ENCODE results near the gene MBD6.

MBD6 gene

DNA sequence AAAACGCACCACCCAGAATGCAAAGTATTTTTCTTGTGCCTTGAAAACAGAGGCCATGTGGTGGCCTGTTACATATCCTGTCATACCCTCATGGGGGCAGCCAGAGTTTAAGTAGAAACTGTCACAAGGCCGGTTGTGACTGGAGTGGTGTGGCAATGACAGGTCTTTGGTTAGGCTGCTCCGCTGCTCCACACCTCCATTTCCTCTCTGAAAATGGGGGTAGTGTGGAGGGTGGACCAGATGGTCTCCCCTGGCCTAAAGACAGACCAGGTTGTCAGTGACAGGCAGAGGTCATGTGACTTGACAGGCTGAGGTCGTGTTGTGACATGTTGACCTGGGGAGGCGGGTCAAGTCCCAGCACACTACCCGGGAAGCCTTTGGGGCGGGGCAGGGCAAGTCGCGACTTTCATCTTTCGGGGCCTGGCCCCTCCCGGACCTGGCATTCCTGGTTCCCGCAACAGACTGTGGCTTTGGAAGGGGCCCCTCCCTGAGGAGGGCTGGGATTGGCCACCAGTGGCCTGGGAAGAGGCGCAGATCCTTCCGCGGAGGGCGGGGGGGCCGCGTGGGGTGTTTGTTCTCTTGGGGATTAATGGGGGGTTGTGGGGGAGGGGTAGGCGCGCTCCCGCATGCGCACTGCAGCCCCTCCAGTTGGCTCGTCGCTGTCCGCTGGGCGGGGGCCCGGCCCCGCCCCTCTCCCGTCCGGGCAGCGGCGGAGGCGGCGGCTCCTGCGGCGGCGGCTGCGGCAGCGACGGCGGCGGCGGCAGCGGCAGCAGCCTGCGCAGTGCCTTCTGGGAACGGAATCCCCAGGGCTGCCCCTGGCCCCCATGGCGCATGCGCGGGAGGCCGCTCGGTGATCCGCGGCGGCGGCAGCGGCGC, at the start of gene MBD6:
MBD6 (plus strand) TSS at position 814 of the 876 bp plus-strand sequence. CDS start 1,480 bp downstream, outside the sequence.
- peak; percentile 99 for DNase-seq (ENCODE audit: low spot score)

GRCh38 chr12:57473392-57473791, 49.2 kb upstream of the MBD6 start:
- no peak for DNase-seq (ENCODE audit: low spot score)

- DNase-seq (ENCODE audit: low spot score) = no peak
Measured at GRCh38 chr12:57473886-57474285, 48.7 kb upstream of the MBD6 start.

GRCh38 chr12:57474430-57474829, 48.2 kb upstream of the MBD6 start:
- DNase-seq (ENCODE audit: low spot score) = no peak

GRCh38 chr12:57474862-57475261, 47.8 kb upstream of the MBD6 start:
- no peak for DNase-seq (ENCODE audit: low spot score)

- DNase-seq (ENCODE audit: low spot score) = peak; percentile 54
Measured at GRCh38 chr12:57475271-57476161, 47.1 kb upstream of the MBD6 start.

- DNase-seq (ENCODE audit: low spot score) = no peak
Measured at GRCh38 chr12:57476162-57476992, 46.2 kb upstream of the MBD6 start.

- no peak for DNase-seq (ENCODE audit: low spot score)
Measured at GRCh38 chr12:57476993-57477709, 45.5 kb upstream of the MBD6 start.

DNA sequence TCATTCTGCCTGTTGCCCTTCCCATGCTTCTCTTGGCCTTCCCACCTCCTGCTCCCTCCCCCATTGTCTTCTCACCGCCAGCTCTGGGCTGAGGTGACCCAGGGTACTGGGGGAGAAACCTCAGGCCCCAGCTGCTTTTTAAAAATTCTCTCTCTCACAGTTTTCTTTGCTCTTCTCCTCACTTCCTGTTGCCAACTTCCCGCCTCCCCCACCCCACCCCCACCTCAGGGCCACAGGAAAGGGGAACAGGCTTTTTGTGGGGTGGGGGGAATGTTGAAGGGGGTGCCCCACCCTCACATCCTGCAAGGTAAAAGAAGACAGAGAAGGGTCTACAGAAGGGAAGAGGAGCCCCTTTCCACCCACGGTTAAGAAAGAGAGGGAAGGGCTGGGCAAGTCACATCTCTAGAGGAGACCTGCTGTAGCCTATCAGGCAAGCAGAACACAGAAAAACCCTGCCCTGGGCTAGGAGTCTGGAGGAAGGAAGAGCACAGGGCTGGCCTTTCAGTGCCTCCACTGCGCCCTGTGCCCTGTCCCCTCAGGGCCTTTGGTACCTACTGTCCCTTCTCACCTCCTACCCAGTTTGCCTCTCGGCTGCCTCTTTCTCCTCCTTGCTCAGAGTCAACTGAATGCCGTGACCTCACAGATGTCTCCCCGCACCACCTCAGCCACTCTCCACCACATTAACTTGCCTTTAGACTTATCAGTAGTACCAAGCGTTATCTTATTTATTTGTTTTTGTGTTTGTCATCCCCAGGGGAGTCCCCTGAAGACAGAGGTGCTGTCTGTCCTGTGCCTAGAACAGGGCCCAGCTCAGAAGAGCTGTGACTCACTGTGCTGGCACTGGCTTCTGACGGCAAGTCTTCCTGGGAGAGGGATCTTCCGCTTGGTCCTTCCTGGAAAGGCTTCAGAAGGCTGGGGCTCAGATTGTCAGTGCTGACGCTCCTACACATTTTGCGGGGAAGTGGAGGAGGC, 44.6 kb upstream of the MBD6 start:
- no peak for DNase-seq (ENCODE audit: low spot score)

DNA sequence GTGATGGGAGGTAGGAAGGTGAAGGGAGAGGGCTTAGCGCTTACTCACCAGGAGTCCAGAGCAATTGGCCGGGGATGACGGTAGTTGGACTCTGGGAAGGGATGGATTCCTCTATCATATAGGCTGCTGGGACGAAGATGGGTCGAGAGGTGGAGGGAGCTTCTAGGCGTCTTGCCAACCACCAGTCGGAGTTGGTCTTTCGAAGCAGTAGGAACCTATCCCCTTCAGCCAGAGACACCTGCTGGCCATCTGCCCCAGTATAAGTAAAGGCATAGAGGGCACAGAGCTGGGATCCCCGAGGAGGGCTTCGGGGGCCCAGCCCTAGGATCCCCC, 43.6 kb upstream of the MBD6 start:
- DNase-seq (ENCODE audit: low spot score) = no peak

GRCh38 chr12:57479376-57480115, 43.1 kb upstream of the MBD6 start, which contains the start of gene ARHGAP9:
Gene ARHGAP9 (minus strand): TSS chr12:57479866. CDS start chr12:57479406, 460 bp downstream.
- no peak for DNase-seq (ENCODE audit: low spot score)

- no peak for DNase-seq (ENCODE audit: low spot score)
Measured at GRCh38 chr12:57481671-57482070, 41.0 kb upstream of the MBD6 start.

GRCh38 chr12:57483466-57483865, 39.2 kb upstream of the MBD6 start:
- DNase-seq (ENCODE audit: low spot score) = peak; percentile 32

GRCh38 chr12:57485695-57486094, 36.9 kb upstream of the MBD6 start:
- DNase-seq (ENCODE audit: low spot score) = no peak

GRCh38 chr12:57487055-57487596, 35.5 kb upstream of the MBD6 start:
- no peak for DNase-seq (ENCODE audit: low spot score)

GRCh38 chr12:57487597-57488401, 34.8 kb upstream of the MBD6 start, which contains the start of gene MARS1:
Gene MARS1 (plus strand): TSS chr12:57488068. CDS start chr12:57488091, 23 bp downstream.
- DNase-seq (ENCODE audit: low spot score) = peak; percentile 90

DNA sequence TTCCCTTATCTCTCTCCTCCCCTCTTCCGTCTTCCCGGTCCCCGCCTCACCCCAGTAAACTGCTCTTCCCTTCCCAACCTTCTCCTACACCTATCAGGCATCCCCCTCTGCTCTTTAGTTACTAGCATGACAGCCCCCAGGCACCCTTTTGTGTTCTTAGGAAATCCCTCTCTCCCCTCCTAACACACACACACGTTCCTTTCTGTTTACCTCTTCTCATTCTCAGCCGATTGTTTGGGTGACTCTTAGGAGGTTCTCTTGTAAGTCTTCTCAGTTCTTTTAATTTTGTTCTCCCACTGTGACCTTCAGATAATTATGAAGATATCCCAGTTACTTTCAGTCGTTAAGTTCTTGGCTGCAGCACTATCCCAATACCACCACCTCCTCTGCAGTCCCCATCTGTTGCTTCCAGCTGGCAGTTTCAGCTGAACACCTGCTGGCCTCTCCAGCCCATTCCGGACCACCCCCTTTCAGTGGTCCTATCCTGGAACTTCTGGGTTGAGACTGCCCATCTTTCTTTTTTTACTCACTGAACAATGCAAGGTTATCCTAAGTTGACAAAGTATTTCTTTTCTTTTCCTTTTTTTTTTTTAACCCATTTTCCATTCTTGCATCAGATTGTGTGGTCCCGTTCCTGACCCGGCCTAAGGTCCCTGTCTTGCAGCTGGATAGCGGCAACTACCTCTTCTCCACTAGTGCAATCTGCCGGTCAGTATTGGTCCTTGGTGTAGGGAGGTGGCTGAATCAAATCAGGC, 34.0 kb upstream of the MBD6 start:
- no peak for DNase-seq (ENCODE audit: low spot score)

Data from GM03348 (cell line).